ENCODE data around the gene ARF1. TPM values are rescaled to one million over a fixed set of nuclear protein-coding genes. Genes with fewer than 3 reads are reported as not detected.
A peak's percentile ranks its signal among the peaks of the same experiment; 100 is the strongest.

ARF1 gene
- total RNA-seq, 1 donor from 2014 or later, result 447 TPM

DNA sequence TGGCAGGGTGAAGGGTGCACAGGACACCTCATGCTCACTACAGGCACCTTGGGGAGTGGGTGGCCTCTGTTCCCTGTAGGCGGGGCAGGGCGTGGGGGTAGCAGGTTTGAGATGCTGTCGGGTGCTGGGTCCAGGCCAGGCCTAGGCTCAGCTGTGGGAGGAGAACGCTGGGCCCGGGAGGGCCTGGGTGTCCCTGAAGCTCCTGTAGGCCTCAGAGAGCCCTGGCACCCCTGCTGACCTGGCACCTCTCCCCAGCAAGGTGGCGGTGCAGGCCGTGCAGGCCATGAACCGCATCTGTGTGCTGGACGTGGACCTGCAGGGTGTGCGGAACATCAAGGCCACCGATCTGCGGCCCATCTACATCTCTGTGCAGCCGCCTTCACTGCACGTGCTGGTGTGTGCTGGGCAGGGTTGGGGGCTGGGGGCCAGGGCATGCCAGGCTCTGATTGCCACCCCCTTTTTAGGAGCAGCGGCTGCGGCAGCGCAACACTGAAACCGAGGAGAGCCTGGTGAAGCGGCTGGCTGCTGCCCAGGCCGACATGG, 64.7 kb downstream of the ARF1 start:
- H3K36me3 ChIP-seq, result peaks cover 22 to 37% of the 10 kb centered on the region in 2 donors
- TF ChIP-seq, protein P1, sequence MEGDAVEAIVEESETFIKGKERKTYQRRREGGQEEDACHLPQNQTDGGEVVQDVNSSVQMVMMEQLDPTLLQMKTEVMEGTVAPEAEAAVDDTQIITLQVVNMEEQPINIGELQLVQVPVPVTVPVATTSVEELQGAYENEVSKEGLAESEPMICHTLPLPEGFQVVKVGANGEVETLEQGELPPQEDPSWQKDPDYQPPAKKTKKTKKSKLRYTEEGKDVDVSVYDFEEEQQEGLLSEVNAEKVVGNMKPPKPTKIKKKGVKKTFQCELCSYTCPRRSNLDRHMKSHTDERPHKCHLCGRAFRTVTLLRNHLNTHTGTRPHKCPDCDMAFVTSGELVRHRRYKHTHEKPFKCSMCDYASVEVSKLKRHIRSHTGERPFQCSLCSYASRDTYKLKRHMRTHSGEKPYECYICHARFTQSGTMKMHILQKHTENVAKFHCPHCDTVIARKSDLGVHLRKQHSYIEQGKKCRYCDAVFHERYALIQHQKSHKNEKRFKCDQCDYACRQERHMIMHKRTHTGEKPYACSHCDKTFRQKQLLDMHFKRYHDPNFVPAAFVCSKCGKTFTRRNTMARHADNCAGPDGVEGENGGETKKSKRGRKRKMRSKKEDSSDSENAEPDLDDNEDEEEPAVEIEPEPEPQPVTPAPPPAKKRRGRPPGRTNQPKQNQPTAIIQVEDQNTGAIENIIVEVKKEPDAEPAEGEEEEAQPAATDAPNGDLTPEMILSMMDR (IDR thresholded peaks at IDR 0.05), result no peak
- H3K4me1 ChIP-seq, result peaks cover 13 to 52% of the 10 kb centered on the region in 2 donors
- no peak overlapping the region for H3K27ac ChIP-seq
- H3K4me3 ChIP-seq, result no peak overlapping the region
- H3K27me3 ChIP-seq, result no peaks in the 10 kb centered on the region
- H3K9me3 ChIP-seq, result no peaks in the 10 kb centered on the region
- DNase-seq (ENCODE audit: low spot score in 2 of 2), result peak in 1 of 2 donors; percentile 64
- intact Hi-C loops (cut with DNase I), result no loop called here

DNA sequence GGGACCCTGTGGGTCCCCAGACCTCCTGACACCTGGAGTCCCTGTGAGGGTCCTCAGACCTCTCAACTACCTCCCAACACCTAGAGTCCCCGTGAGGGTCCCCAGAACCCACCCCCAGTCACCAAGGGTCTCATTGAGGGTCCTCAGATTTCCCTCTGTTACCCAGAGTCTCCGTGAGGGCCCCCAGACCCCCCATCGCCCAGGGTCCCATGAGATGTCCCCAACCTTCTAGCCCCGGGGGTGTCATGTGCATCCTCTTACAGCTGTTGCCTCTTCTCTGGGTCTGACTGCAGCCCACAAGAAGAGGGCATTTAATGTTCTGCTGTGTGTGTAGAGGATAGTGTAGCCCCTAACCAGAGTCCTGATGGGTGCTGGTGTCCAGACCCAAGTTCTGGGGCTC, 65.3 kb downstream of the ARF1 start:
- H3K9me3 ChIP-seq, result no peaks in the 10 kb centered on the region
- TF ChIP-seq, protein P1 (IDR thresholded peaks at IDR 0.05), result no peak
- no peaks in the 10 kb centered on the region for H3K27me3 ChIP-seq
- DNase-seq (ENCODE audit: low spot score in 2 of 2), result no peak
- intact Hi-C loops (cut with DNase I), result no loop called here
- peak overlapping the region; percentile 81 to 93 for H3K27ac ChIP-seq
- H3K4me3 ChIP-seq, result no peak overlapping the region
- peaks cover 8 to 46% of the 10 kb centered on the region in 2 donors for H3K4me1 ChIP-seq
- H3K36me3 ChIP-seq, result peaks cover 22 to 35% of the 10 kb centered on the region in 2 donors

DNA sequence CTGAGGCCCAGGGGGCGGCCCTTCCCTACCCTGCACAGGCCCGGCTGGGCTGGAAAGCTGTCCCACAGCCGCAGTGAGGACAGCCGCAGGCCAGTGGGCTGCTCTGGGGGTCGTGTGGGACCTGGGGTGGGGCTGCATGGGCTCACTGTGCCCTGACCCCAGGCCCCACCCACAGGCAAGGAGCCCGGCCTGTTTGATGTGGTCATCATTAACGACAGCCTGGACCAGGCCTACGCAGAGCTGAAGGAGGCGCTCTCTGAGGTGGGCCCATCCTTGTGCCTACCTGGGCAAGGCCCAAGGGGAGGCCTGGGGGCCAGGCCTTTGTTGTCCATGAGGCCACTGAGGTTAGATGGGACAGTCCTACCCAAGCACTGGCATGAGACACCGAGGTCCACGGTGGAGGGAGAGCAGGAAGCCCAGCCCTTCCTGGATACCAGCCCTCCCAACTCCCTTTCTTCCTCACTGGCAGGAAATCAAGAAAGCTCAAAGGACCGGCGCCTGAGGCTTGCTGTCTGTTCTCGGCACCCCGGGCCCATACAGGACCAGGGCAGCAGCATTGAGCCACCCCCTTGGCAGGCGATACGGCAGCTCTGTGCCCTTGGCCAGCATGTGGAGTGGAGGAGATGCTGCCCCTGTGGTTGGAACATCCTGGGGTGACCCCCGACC, 65.8 kb downstream of the ARF1 start:
- TF ChIP-seq, protein P1 (IDR thresholded peaks at IDR 0.05), result no peak
- H3K27me3 ChIP-seq, result no peaks in the 10 kb centered on the region
- no peak overlapping the region for H3K4me3 ChIP-seq
- H3K9me3 ChIP-seq, result no peaks in the 10 kb centered on the region
- intact Hi-C loops (cut with DNase I), result no loop called here
- H3K27ac ChIP-seq, result peak overlapping the region; percentile 81 to 93
- H3K4me1 ChIP-seq, result peaks cover 8 to 41% of the 10 kb centered on the region in 2 donors
- peaks cover 22 to 35% of the 10 kb centered on the region in 2 donors for H3K36me3 ChIP-seq
- peak in 1 of 2 donors; percentile 66 for DNase-seq (ENCODE audit: low spot score in 2 of 2)

Other genes with a start within 250 kb of the ARF1 start
- gene WNT9A, start 134.8 kb upstream of the ARF1 start, total RNA-seq, result 0.96 TPM
- not detected for gene WNT3A, start 75.7 kb upstream of the ARF1 start, total RNA-seq
- 2.4 TPM for gene C1orf35, start 20.6 kb downstream of the ARF1 start, total RNA-seq
- gene MRPL55, start 26.6 kb downstream of the ARF1 start, total RNA-seq, result 23.6 TPM
- gene GUK1, start 57.6 kb downstream of the ARF1 start, total RNA-seq, result 979 TPM
- gene GJC2, start 67.2 kb downstream of the ARF1 start, total RNA-seq, result 5.4 TPM
- 55.6 TPM for gene IBA57, start 83.1 kb downstream of the ARF1 start, total RNA-seq
- gene OBSCN, start 125.3 kb downstream of the ARF1 start, total RNA-seq, result 28.6 TPM